Stimulated activated memory B cell treated with anti-CD40 and anti-IgM and Interleukin-4, amounts not matched to agents 10 μg/mL and 1 μg/mL and 100 μg/mL, for 72 hours (primary cell): Measurements from ENCODE around the gene C3orf33.
A peak's percentile ranks its signal among the peaks of the same experiment; 100 is the strongest.
"Not testable (repeated sequence)": the region's sequence is repeated elsewhere in the genome, so short reads cannot be mapped to it uniquely, and the experiment has no call there.

Experiments
- ATAC-seq: fragments of 150-1000 bp; cut with Tn5 transposase; 2 replicates; pipeline ENCODE4 v1.10.0; 2021
- H3K27ac Mint-ChIP-seq: one replicate; pipeline ENCODE4 v1.8.0; 2022; ENCODE audit warnings: mild to moderate bottlenecking, mixed read lengths
- H3K27me3 Mint-ChIP-seq: one replicate; pipeline ENCODE4 v1.8.0; 2022; ENCODE audit warnings: mixed read lengths
- H3K36me3 Mint-ChIP-seq: one replicate; pipeline ENCODE4 v1.8.0; 2022; ENCODE audit warnings: mixed read lengths
- H3K4me1 Mint-ChIP-seq: one replicate; pipeline ENCODE4 v1.8.0; 2022; ENCODE audit warnings: mixed read lengths
- H3K4me3 Mint-ChIP-seq: one replicate; pipeline ENCODE4 v1.8.0; 2022; ENCODE audit warnings: mild to moderate bottlenecking, moderate library complexity, mixed read lengths
- H3K9me3 Mint-ChIP-seq: one replicate; pipeline ENCODE4 v1.8.0; 2022; ENCODE audit warnings: mixed read lengths

The C3orf33 gene

GRCh38 chr3:155805802-155806618 is at the start of gene C3orf33:
Gene C3orf33 (minus strand): TSS chr3:155806278. CDS start chr3:155806252, 26 bp downstream.
- Mint-ChIP-seq H3K9me3 (no peaks in the 10 kb centered on the region), H3K4me1 (peaks cover 14% of the 10 kb centered on the region), H3K36me3 (peaks cover 6% of the 10 kb centered on the region), H3K27ac (peak within 1 kb of the TSS; percentile 88), H3K4me3 (peak within 1 kb of the TSS; percentile 82), H3K27me3 (peaks cover 8% of the 10 kb centered on the region)
- ATAC-seq: peak; percentile 97

DNA sequence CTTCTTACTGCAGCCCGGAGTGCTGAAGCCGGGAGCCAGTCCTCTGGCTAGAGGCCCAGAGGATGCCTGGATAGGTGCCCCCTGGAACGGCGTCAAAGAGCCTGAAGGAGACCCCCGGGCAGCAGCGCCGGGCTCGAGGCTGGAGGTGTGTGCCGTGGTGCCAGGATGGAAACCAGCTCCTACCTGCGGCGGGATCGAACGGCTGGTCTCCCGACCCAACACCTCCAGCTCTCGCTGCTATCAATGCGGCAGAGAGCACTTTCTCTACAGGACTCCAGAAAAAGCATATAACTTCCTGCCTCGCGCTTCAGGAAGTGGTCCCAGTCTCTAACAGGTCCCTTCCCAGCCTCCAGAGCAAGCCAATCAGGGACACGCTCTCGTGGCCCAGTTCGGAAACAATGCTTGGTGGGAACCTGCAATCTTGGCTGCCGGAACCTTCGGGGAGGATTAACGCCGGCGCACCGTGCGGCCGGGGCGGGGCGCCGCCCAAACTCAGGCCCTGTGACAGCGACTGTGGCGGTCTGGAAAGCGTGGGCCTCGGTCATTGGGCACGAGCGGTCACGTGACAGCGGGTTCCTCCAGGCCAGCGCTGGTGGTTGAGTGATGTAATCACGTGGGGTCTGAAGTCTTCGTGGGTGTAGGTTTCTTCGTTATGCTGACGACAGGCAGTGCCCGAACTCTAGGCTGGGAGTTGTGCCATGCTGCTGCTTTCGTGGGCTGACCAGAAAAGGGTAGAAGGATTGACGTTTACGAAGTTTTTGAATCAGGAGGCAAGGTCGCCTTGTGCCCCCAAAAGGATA is 48.3 kb upstream of the C3orf33 start, which contains the start of gene SLC33A1:
TSS of gene SLC33A1 (minus strand) at position 287 of the 800 bp plus-strand sequence. CDS start 430 bp downstream, outside the sequence.
- H3K36me3 Mint-ChIP-seq: no peaks in the 10 kb centered on the region
- H3K27ac Mint-ChIP-seq: peak within 1 kb of the TSS; percentile 97

GRCh38 chr3:155853214-155854140 is 47.4 kb upstream of the C3orf33 start:
- Mint-ChIP-seq H3K9me3 (no peaks in the 10 kb centered on the region), H3K27me3 (no peaks in the 10 kb centered on the region), H3K36me3 (peaks cover 2% of the 10 kb centered on the region), H3K4me3 (peak overlapping the region; percentile 91), H3K4me1 (peaks cover 29% of the 10 kb centered on the region), H3K27ac (peak overlapping the region; percentile 97)
- ATAC-seq: no peak

More for the DNA sequence above, 48.3 kb upstream of the C3orf33 start, which contains the start of gene SLC33A1:
- Mint-ChIP-seq H3K4me3 (peak within 1 kb of the TSS; percentile 91), H3K9me3 (no peaks in the 10 kb centered on the region), H3K4me1 (peaks cover 26% of the 10 kb centered on the region), H3K27me3 (no peaks in the 10 kb centered on the region)
- peak; percentile 99 for ATAC-seq

- Mint-ChIP-seq H3K36me3 (peaks cover 11% of the 10 kb centered on the region), H3K27me3 (no peaks in the 10 kb centered on the region), H3K4me3 (peak overlapping the region; percentile 91), H3K9me3 (no peaks in the 10 kb centered on the region), H3K4me1 (peaks cover 36% of the 10 kb centered on the region), H3K27ac (no peak overlapping the region)
- no peak for ATAC-seq
Observed at GRCh38 chr3:155852341-155852740, 46.3 kb upstream of the C3orf33 start.

GRCh38 chr3:155849404-155849803 is 43.3 kb upstream of the C3orf33 start:
- not testable (repeated sequence) for H3K4me3 Mint-ChIP-seq, H3K27ac Mint-ChIP-seq, ATAC-seq, H3K27me3 Mint-ChIP-seq, H3K9me3 Mint-ChIP-seq
- H3K4me1 Mint-ChIP-seq: peaks cover 39% of the 10 kb centered on the region
- peaks cover 11% of the 10 kb centered on the region for H3K36me3 Mint-ChIP-seq

DNA sequence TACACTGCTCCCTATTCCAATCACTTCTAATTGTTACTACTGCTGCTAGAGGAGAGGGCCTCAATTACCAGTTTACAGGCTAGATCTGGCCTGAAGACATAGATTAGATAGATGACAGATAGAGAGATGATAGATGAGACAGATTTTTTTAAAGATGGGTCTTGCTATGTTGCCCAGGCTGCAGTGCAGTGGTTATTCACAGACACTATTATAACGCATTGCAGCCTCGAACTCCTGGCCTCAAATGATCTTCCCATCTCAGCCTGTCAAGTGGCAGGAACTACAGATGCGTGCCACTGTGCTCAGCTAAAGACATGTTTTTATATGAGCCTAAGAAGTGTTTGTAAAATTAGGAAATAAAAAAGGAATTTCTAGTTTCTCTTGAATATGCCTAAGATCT is 41.9 kb upstream of the C3orf33 start:
- ATAC-seq: no peak
- Mint-ChIP-seq H3K27ac (no peak overlapping the region), H3K36me3 (peaks cover 11% of the 10 kb centered on the region), H3K27me3 (no peaks in the 10 kb centered on the region), H3K4me3 (no peak overlapping the region), H3K4me1 (peaks cover 34% of the 10 kb centered on the region), H3K9me3 (no peaks in the 10 kb centered on the region)

GRCh38 chr3:155846119-155846518 is 40.0 kb upstream of the C3orf33 start:
- Mint-ChIP-seq H3K4me3 (no peak overlapping the region), H3K27ac (no peak overlapping the region), H3K27me3 (no peaks in the 10 kb centered on the region), H3K9me3 (no peaks in the 10 kb centered on the region), H3K4me1 (peaks cover 22% of the 10 kb centered on the region), H3K36me3 (peaks cover 12% of the 10 kb centered on the region)
- ATAC-seq: no peak

GRCh38 chr3:155843569-155843968 is 37.5 kb upstream of the C3orf33 start:
- H3K4me1 Mint-ChIP-seq: peaks cover 21% of the 10 kb centered on the region
- peaks cover 14% of the 10 kb centered on the region for H3K36me3 Mint-ChIP-seq
- no peaks in the 10 kb centered on the region for H3K27me3 Mint-ChIP-seq
- H3K9me3 Mint-ChIP-seq: no peaks in the 10 kb centered on the region
- no peak overlapping the region for H3K4me3 Mint-ChIP-seq
- H3K27ac Mint-ChIP-seq: no peak overlapping the region
- ATAC-seq: no peak

- no peak for ATAC-seq
- H3K27me3 Mint-ChIP-seq: no peaks in the 10 kb centered on the region
- H3K4me1 Mint-ChIP-seq: no peaks in the 10 kb centered on the region
- H3K27ac Mint-ChIP-seq: no peak overlapping the region
- H3K36me3 Mint-ChIP-seq: peaks cover 17% of the 10 kb centered on the region
- H3K9me3 Mint-ChIP-seq: no peaks in the 10 kb centered on the region
- no peak overlapping the region for H3K4me3 Mint-ChIP-seq
Observed at GRCh38 chr3:155835341-155836071, 29.4 kb upstream of the C3orf33 start.

- H3K27ac Mint-ChIP-seq, H3K27me3 Mint-ChIP-seq, ATAC-seq, H3K4me3 Mint-ChIP-seq, H3K9me3 Mint-ChIP-seq, H3K36me3 Mint-ChIP-seq, H3K4me1 Mint-ChIP-seq: not testable (repeated sequence)
Observed at GRCh38 chr3:155828490-155829098, 22.5 kb upstream of the C3orf33 start.

DNA sequence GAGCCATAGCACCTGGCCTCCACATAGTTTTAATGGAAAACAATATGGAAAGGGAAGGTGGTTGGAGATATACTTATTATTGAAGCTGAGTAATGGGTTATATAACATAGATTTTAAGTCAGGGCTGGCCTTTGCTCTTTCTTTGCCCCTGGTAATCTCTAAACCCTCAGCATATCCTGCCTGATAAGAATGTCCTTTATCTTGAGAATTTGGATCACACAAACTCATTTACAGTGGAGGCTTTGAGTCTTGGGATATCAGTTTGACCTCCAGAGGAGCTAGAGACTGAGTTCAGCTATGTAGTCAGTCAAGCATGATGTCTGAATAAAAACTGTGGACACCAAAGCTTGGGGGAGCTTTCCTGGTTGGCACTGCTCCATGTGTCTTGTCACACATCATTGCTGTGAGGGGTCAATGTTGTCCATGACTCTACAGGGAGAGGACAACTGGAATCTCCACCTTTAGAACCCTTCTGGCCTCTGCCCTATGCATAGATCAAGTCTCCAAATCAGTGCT is 9.0 kb upstream of the C3orf33 start:
- ATAC-seq: no peak
- H3K36me3 Mint-ChIP-seq: no peaks in the 10 kb centered on the region

GRCh38 chr3:155813224-155813623 is 7.1 kb upstream of the C3orf33 start:
- not testable (repeated sequence) for H3K27ac Mint-ChIP-seq, H3K9me3 Mint-ChIP-seq, H3K36me3 Mint-ChIP-seq, H3K4me1 Mint-ChIP-seq, H3K4me3 Mint-ChIP-seq, ATAC-seq
- H3K27me3 Mint-ChIP-seq: peaks cover 17% of the 10 kb centered on the region

More for the DNA sequence above, 9.0 kb upstream of the C3orf33 start:
- Mint-ChIP-seq H3K4me3 (no peak overlapping the region), H3K9me3 (no peaks in the 10 kb centered on the region), H3K27ac (no peak overlapping the region), H3K4me1 (no peaks in the 10 kb centered on the region), H3K27me3 (peaks cover 17% of the 10 kb centered on the region)

DNA sequence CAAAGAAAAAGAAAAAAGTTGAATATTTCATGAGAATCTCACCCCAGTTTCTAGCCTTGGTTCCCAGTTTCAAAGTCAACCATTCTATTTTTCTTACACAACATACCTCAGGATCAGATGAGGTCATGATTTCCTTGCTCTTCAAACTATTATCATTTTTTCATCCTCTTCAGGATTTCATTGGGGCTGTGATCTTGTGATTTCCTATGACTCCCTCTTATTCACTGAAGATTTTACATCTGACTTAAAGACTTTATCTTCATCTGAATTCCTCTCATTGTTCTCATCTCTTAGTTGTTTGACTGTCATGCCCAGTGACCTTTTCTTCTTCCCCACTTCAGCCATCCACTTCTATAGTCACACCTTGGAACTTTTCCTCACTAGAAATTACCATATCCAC is 3.1 kb upstream of the C3orf33 start:
- no peak overlapping the region for H3K4me3 Mint-ChIP-seq
- peaks cover 14% of the 10 kb centered on the region for H3K4me1 Mint-ChIP-seq
- no peak overlapping the region for H3K27ac Mint-ChIP-seq
- H3K9me3 Mint-ChIP-seq: no peaks in the 10 kb centered on the region
- no peaks in the 10 kb centered on the region for H3K36me3 Mint-ChIP-seq
- no peak for ATAC-seq
- peaks cover 17% of the 10 kb centered on the region for H3K27me3 Mint-ChIP-seq

DNA sequence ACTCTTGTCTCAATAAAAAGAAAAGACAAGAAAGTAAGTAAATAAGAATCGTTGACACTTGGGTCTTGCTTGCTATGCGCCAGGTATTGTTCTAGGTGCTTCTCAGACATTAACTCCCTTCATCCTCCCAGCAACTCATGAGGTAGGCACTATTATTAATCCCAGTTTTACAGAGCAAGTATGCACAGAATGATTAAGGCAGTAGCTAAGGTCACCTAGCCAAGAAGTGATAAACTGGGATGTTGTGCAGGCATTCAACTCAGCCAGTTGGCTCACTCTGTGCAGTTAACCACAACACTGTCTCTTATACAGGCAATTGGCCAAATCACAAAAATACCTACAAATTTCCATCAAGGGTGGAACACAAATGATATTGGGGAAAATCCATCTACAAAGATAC is 1.7 kb upstream of the C3orf33 start:
- H3K36me3 Mint-ChIP-seq: no peaks in the 10 kb centered on the region
- H3K27ac Mint-ChIP-seq: no peak overlapping the region
- ATAC-seq: no peak
- H3K4me3 Mint-ChIP-seq: no peak overlapping the region
- H3K27me3 Mint-ChIP-seq: peaks cover 17% of the 10 kb centered on the region
- no peaks in the 10 kb centered on the region for H3K9me3 Mint-ChIP-seq
- H3K4me1 Mint-ChIP-seq: peaks cover 14% of the 10 kb centered on the region
